Heart right ventricle (tissue), 12 donors: ENCODE measurements around the gene SERPINE2. TPM values are rescaled to one million over a fixed set of nuclear protein-coding genes. Genes with fewer than 3 reads are reported as not detected.

Experiments used
- polyA plus RNA-seq, 2 donors: library from polyadenylated mRNA; stranded (reverse); fragments of 200-250 nt; gene quantifications; one replicate each; pipeline ENCODE4 v1.2.3, GENCODE V29; 2013
- total RNA-seq, 10 donors: library from RNA; stranded (reverse); fragmentation: NEBNext Ultra II Directional in 3 of 10; extraction: Animal tissue kit (Norgen Biotek cat#: 25700) in 3 of 10; gene quantifications; one replicate each; pipeline versions ENCODE4 v1.2.1 to v1.2.4, GENCODE V29; 2021 to 2023
- donor health status: ischemic (EF 13 %, LVEDD 7.1; RV severe dilation, severe dysfunction).
- donor health status: healthy with polysubstance abuse.
- donor health status: DM: no; HTN: yes; CAD: no.
- donor health status: DM: no; HTN: no; CAD: no.
- donor health status: ischemic (EF 25% LVEDD 6.9; RV normal size, moderate dysfunction).
- donor health status: ischemic (EF 25% LVEDD 5.7; RV mildly dilated, moderate dysfunction).
- donor health status: healthy.
- donor health status: nonischemic (EF 11% LVEDD 7.7; RV severe dilation, severe dysfunction).
- donor health status: DM: yes; HTN: yes; CAD: no.
- donor health status: PGD.
- donor health status: ischemic (EF 29% LVEDD 5.4; RV normal size, mild dysfunction).
- donor health status: nonischemic (EF 23%, LVEDD 6.1; RV moderate dilation, normal function).

Gene SERPINE2
- total and polyA plus RNA-seq, 12 donors, result 5.3 to 56.6 (median 19.7) TPM

Other genes starting within 250 kb of the SERPINE2 start
- under 1 TPM in 6 of 10 donors, not detected in 4; 0.13 to 0.85 (median 0.38) TPM for gene AP1S3, start 201.7 kb downstream of the SERPINE2 start, total RNA-seq
- under 1 TPM; 0.12 to 0.37 TPM for gene AP1S3, start 201.7 kb downstream of the SERPINE2 start, polyA plus RNA-seq
- 10 to 100 TPM; 10.9 to 25.9 (median 14.7) TPM for gene WDFY1, start 94.0 kb downstream of the SERPINE2 start, total RNA-seq
- 10 to 100 TPM in 1 of 2 donors, 1 to 10 TPM in 1; 8.1 to 10.8 TPM for gene WDFY1, start 94.0 kb downstream of the SERPINE2 start, polyA plus RNA-seq
- 10 to 100 TPM; 34.4 to 47.5 (median 41.5) TPM for gene MRPL44, start 81.8 kb downstream of the SERPINE2 start, total RNA-seq
- 10 to 100 TPM; 11.3 to 26.5 TPM for gene MRPL44, start 81.8 kb downstream of the SERPINE2 start, polyA plus RNA-seq